GM19099 (cell line): ENCODE measurements around the gene ELMO1.

Experiments
- POLR2A ChIP-seq: IDR thresholded peaks from 3 replicates; pipeline ENCODE4 v1.6.1; 2011; ENCODE audit warnings: low read depth; ENCODE audit not compliant: insufficient read length; ENCODE audit errors: extremely low read depth

The ELMO1 gene

DNA sequence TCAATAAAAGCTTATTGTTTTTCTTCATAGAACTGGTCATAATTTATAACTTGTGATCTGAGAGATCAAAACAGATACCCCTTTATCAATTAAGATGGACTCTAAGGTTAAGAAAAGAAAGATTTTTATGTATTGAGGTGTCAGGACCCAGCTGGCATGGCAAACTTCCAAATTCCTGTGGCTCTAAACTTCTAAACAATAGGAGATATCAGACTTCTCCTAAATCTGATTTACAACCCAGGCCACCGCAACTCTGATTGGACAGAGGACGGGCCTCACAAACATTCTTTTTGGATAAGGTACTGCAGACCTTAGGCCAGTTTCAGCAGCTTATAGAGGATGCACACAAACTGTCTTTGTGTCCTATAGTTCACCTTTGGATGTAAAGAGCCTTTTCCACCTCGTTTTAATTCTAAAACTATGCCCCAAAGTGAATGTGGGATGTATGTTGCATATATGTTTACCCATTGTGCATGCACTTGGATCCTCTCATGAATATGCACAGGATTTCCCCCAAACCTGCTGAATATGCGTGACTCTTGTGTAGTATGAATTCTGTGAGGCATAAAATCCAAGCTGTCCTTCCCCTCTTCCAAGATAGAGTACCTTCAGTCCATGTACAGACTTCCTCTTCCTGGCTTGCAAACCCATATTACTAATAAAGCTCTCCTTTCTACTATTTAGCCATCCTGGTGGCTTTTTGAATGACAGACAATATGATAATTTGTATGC lies 69.0 kb downstream of the ELMO1 start:
- no peak for TF ChIP-seq POLR2A

DNA sequence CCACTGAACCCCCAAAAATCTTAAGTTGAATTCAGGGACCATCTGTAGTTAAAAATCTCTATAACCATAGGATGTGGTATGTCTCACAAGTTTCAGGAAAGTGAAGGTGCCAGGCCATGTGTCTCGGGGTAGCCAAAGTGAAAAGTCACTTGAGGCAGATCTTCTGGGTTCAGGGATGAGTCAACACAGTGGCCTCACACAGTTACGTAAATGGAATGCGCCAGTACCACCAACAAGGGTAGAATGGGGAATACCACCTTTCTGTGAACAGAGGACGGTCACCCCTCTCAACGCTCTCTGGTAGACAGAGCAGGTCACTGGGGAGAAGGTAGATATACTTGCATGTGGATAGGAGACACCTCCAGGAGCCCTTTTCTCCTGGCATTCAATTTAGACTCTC lies 71.4 kb downstream of the ELMO1 start:
- TF ChIP-seq POLR2A, result no peak

DNA sequence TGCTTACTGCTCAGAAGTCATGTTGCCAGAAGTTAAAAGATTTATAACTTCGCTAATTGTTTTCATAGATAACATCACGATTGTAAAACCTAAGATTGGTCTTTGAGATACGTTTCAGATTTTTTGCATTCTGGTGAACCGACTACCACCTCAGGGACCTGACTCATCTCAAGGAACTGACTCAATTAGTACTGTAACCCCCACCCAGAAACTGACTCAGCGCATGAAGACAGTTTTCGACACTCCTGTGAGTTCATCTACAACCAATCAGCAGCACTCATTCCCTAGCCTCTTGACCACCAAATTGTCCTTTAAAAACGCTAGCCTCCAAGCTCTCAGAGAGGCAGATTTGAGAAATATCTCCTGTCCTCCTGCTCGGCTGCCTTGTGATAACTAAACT lies 72.3 kb downstream of the ELMO1 start:
- TF ChIP-seq POLR2A, result no peak

DNA sequence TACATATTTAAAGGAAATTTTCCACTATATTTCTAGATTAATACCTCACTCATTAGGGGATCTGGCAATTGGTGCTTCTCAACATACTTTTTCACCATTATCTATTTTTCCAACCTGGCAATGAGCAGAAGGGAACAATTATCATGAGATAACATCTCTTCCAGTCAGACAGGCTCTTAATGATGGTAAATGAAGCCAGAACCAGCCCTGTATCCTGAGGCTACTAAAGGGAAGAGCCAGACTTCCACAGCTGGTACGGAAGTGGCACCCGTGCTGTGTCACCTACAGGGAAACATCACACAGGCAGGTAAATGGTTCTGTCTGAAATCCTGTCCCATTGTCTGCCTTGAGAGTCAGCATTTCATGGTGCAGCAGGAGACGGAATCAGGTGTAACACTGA lies 75.9 kb downstream of the ELMO1 start:
- TF ChIP-seq POLR2A, result no peak

DNA sequence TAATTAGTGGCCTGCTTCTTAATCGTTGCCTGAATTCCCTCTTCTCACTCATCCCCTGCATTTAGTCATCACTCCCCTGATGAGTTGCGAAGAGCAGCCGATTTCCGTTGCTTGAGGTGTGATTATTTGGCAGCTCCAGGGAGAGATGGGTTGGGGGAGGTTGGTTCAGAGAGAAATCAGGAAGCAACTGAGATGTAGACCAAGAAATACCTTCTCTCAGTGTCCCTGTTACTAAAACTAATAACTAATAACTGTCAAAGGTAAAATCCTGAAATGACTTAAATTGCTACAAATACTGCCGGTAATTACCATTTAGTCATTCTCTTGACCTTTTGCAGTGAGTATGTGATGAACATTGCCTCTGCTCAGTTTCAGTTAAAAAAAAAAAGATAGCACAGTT lies 76.9 kb downstream of the ELMO1 start:
- no peak for TF ChIP-seq POLR2A

DNA sequence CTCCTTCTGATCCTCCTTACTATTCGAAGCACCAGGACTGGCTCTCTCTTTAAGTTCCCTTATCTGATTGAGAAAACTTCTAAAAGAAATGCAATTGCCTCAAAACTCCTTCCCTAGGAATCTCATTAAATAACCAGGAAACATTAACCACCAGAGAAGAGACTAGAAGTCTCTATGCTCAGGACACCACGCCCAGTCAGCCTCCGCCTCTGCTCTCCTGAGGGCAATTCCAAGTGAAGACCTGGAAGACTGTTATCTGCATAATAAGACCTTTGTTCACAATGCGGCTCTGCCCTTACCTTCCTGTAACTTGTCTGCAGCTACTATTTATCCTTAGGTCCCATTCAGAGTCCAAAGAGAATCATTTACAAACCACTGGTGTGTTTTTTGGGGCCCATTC lies 78.8 kb downstream of the ELMO1 start:
- no peak for TF ChIP-seq POLR2A

DNA sequence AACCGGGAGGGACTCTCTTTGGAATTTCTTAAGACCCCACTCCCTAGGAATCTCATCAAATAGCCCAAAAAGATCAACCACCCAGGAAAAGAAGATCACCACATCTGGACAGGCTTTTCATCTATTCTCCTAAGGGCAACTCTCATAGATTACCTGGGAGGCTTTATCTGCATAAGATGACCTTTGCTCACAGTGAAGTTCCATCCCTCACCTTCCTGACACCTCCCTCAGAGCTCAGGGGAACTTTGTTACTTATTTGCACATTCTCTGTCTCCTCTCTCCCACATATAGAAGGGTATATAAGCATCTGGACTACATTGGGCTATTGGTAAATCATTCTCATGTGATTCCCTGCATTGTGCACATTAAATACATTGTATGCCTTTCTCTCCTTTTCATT lies 80.1 kb downstream of the ELMO1 start:
- TF ChIP-seq POLR2A, result no peak

DNA sequence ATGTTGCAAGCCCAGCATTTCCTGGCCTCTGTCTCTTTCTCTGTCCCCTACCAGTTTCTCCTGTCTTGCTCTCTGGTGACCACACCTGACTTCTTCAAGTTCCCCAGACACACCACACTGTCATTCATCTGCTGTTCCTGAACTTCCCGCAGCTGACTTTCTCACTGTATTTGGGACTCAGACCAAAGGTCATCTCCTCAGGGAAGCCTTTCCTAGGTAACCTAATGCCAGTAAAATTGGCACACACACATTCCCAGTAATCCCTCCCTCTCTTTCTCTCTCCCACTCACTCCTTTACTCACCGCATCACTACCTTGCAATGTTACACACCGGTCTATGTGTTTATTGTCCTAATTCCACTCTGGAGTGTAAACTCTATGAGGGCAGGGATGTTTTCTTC lies 81.7 kb downstream of the ELMO1 start:
- TF ChIP-seq POLR2A, result no peak

DNA sequence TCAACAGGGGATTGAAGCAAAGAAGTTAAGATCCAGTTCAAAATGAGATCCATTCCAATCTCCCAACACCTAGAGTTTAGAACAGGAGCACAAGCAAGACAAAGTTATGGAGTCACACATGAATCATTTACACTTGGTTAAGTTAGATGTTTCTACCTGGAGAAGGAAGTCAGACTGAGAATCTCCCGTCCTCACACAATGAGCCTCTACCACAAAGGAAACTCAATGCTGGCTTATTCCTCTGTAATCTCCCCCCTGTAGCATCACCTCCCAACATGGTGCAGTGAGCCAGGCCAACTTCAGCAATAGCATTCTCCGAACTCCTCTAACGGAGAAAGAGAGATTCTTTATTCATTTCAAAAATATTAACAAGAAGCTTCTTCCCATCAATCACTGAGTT lies 82.2 kb downstream of the ELMO1 start:
- TF ChIP-seq POLR2A, result no peak

DNA sequence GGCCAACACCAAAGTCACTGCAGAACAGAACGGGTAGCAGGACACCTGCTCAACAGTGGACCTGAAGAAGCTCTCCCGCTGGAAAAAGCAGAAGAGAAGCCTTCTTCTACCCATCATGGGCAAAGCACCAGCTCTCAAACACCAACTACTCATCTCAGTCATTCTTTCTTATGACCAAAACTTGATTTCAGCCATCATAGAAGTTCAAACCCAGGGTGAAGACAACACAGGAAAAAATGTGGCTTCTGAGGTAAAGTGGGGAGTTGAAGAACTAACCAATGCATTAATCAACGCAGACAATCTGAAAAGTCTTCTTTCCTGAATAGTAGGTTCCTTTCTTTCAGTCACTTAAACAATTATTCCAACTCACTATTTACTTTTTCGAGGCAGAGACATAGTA lies 83.3 kb downstream of the ELMO1 start:
- TF ChIP-seq POLR2A, result no peak

DNA sequence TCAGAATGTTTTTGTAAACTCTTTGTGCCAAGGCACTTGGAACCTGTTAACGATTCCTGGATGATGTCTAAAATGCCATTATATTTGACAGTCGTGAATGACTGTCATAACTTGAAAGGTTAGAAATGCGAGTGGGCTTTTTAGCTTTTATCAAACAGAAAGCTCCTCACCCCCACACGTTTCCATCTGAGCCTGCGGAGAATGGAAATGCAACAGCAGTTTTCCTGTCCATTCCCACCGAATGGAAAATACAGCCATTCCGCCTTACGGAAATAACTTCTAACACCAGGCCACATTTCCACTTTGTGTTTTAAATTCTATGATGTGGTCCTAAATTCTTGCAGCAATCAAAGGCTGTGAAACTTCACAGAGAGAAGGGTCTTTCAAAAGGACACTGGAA lies 83.8 kb downstream of the ELMO1 start:
- TF ChIP-seq POLR2A, result no peak

DNA sequence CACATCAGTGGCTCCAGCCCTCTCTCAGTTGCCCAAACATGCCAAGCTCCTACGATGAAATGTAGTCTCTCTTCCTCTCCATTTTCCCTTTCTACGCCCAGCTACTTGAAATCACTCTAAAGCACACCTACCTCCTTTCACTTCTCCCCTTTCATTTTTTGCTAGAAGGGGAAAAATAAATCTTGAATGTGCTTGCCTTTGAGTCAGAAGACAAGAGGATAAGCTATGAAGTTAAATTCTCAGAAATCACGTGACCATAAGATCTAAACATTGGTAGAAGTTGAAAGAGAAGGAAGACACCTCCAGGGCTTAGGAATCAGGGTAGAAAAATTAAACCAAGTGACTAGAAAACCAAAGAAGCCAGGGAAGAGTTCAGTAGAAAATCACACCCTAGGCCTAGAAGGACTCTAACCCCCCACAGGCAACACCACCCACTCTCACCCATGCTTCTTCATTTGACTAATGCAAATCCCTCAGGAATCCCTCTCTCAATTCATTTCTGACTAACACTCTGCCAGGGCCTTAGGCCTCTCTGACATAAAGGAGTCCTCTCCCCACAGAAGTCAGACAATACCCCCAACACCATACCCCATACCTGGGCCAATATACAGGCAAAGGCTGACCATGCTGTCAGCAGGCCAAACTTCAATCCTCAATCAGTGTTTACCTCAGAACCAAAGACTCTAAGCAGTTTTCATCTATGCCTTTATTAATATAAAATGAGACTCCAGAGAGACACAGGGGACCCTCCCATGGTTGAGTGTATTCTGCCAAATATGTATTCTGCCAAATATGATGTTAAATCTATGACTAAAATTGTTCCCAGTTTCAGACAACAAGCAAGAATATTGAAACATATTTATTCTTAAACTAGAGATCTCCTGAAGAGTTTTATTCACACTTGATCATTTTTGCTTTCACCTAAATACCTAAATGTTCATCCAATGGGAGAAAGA lies 84.8 kb downstream of the ELMO1 start:
- no peak for TF ChIP-seq POLR2A

DNA sequence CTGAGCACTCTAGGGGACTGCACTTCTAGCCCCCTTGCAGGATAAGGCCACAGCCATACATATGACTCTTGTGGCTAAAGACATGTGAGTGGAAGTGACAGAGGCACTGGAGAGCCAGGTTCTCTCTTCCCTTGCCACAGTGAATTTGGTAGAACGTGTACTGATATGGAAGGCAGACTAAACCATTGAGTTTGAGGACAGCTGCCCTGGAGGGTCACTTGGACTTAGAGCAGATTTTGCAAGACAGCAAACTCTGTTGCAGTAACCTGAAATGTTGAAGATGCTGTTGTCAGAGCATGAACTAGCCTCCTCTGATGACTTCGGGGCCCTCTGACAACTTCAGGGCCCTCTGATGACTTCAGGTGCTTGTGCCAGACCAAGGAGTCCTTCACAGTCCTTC lies 85.9 kb downstream of the ELMO1 start:
- TF ChIP-seq POLR2A, result no peak

DNA sequence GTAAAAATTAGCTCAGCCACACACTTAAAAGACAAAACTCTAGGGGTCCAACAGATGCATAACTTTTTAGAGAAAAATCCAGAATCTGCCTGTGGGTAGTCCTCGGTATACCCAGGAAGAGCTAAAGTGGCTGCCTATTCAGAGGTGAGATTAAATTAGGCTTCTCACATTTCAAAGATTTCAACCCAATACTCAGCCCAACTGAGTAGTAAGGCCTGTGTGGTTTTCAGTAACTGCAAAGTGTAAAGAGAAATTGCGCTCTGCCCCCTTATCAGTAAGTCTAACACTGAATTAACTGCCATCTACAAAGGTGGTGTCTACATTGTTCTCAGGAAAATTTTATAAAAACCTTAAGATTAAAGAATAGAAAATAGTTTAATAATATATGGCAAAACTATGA lies 88.2 kb downstream of the ELMO1 start:
- TF ChIP-seq POLR2A, result no peak

DNA sequence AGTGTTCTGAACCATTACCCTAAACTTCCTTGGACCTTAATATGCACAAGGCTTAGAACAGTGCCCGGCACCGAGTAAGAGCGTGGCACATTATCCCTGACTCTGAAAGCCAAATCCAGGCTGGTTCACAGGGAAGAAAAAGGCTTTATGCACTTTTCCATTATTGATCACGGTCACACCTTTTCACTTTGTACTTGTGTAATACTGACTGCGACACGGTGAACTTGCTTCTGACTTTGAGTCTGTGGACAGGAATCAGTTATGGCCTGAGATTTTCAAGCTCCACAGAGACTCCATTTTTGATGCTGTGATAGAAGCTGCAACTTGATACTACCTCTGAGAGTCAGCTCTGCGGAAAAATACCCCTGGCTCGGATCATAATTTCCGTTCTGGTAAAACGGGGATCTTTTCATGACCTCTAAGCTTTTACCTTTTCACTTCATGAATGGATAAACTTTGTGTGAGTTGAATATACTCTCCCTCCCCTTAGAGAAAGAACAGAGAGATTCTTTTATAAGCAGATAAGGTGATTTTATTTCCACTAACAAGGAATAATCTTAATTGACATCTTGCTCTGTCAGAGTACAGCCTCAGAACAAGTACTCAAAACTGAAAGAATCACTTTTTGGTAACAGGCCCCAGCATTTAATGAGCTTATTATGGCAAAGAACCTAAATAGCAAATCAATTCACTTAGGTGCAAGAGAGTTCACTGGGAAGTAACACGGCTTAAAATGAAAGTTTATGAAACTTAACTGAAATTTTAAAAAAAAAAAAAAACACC lies 88.8 kb downstream of the ELMO1 start:
- no peak for TF ChIP-seq POLR2A
